Left kidney (tissue), 2 donors: ENCODE results near the gene NR1I3. TPM values are rescaled to one million over a fixed set of nuclear protein-coding genes. Genes with fewer than 3 reads are reported as not detected.

Experiments
- DNase-seq: peaks from one replicate; pipeline ENCODE4 v3.0.0-alpha.2; 2013
- polyA plus RNA-seq: library from polyadenylated mRNA; unstranded; fragments of 120-200 nt; gene quantifications from one replicate; pipeline ENCODE4 v1.2.1, GENCODE V29; 2013; ENCODE audit not compliant: insufficient read length

NR1I3 gene
- polyA plus RNA-seq, 1 donor, result 3.6 TPM

- DNase-seq, result no peak
Observed at GRCh38 chr1:161196111-161196510, 41.9 kb downstream of the NR1I3 start.

- DNase-seq, result no peak
Observed at GRCh38 chr1:161195171-161195570, 42.8 kb downstream of the NR1I3 start.

GRCh38 chr1:161193561-161194235 is 44.3 kb downstream of the NR1I3 start:
- no peak for DNase-seq

GRCh38 chr1:161192476-161193465 is 45.2 kb downstream of the NR1I3 start:
- peak; percentile 68 for DNase-seq

GRCh38 chr1:161191971-161192370 is 46.0 kb downstream of the NR1I3 start:
- DNase-seq, result no peak

GRCh38 chr1:161190962-161191521 is 47.0 kb downstream of the NR1I3 start:
- no peak for DNase-seq

- no peak for DNase-seq
Observed at GRCh38 chr1:161189036-161189435, 49.0 kb downstream of the NR1I3 start.

GRCh38 chr1:161188381-161188780 is 49.6 kb downstream of the NR1I3 start:
- no peak for DNase-seq

- DNase-seq, result no peak
Observed at GRCh38 chr1:161187311-161187710, 50.7 kb downstream of the NR1I3 start.

- DNase-seq, result no peak
Observed at GRCh38 chr1:161185732-161186311, 52.2 kb downstream of the NR1I3 start.

GRCh38 chr1:161185282-161185682 is 52.7 kb downstream of the NR1I3 start:
- DNase-seq, result peak; percentile 22

- no peak for DNase-seq
Observed at GRCh38 chr1:161182214-161182613, 55.8 kb downstream of the NR1I3 start.

- DNase-seq, result no peak
Observed at GRCh38 chr1:161180639-161181038, 57.4 kb downstream of the NR1I3 start.

- DNase-seq, result no peak
Observed at GRCh38 chr1:161179698-161180097, 58.3 kb downstream of the NR1I3 start.

Other genes starting within 250 kb of the NR1I3 start
- gene F11R, start 217.1 kb downstream of the NR1I3 start, polyA plus RNA-seq, result 97.2 TPM
- gene TSTD1, start 199.2 kb downstream of the NR1I3 start, polyA plus RNA-seq, result 44.4 TPM
- 67.9 TPM for gene USF1, start 192.2 kb downstream of the NR1I3 start, polyA plus RNA-seq
- 2.2 TPM for gene ARHGAP30, start 168.3 kb downstream of the NR1I3 start, polyA plus RNA-seq
- gene NECTIN4, start 148.6 kb downstream of the NR1I3 start, polyA plus RNA-seq, result 4.0 TPM
- 15.0 TPM for gene KLHDC9, start 139.8 kb downstream of the NR1I3 start, polyA plus RNA-seq
- 61.2 TPM for gene PFDN2, start 120.2 kb downstream of the NR1I3 start, polyA plus RNA-seq
- gene NIT1, start 120.1 kb downstream of the NR1I3 start, polyA plus RNA-seq, result 50.5 TPM
- gene DEDD, start 105.5 kb downstream of the NR1I3 start, polyA plus RNA-seq, result 57.2 TPM
- 142 TPM for gene UFC1, start 84.2 kb downstream of the NR1I3 start, polyA plus RNA-seq
- 58.3 TPM for gene USP21, start 78.7 kb downstream of the NR1I3 start, polyA plus RNA-seq
- gene PPOX, start 71.8 kb downstream of the NR1I3 start, polyA plus RNA-seq, result 46.6 TPM
- gene B4GALT3, start 60.7 kb downstream of the NR1I3 start, polyA plus RNA-seq, result 36.8 TPM
- 1.4 TPM for gene ADAMTS4, start 39.1 kb downstream of the NR1I3 start, polyA plus RNA-seq
- gene NDUFS2, start 35.8 kb downstream of the NR1I3 start, polyA plus RNA-seq, result 211 TPM
- 10.8 TPM for gene FCER1G, start 22.9 kb downstream of the NR1I3 start, polyA plus RNA-seq
- gene APOA2, start 14.6 kb downstream of the NR1I3 start, polyA plus RNA-seq, result not detected
- gene TOMM40L, start 12.1 kb downstream of the NR1I3 start, polyA plus RNA-seq, result 14.4 TPM
- 1.2 TPM for gene PCP4L1, start 20.5 kb upstream of the NR1I3 start, polyA plus RNA-seq
- 3.5 TPM for gene MPZ, start 71.8 kb upstream of the NR1I3 start, polyA plus RNA-seq
- gene SDHC, start 76.2 kb upstream of the NR1I3 start, polyA plus RNA-seq, result 272 TPM
- 15.2 TPM for gene CFAP126, start 129.7 kb upstream of the NR1I3 start, polyA plus RNA-seq